Suppressor macrophage treated with lipopolysaccharide for 4 hours (primary cell): Measurements from ENCODE around the gene CHMP2A.
A peak's percentile ranks its signal among the peaks of the same experiment; 100 is the strongest.
"Not testable (repeated sequence)": the region's sequence is repeated elsewhere in the genome, so short reads cannot be mapped to it uniquely, and the experiment has no call there.

Experiments
- DNase-seq: peaks from one replicate; pipeline ENCODE4 v3.0.0-alpha.2; 2020

Gene CHMP2A

DNA sequence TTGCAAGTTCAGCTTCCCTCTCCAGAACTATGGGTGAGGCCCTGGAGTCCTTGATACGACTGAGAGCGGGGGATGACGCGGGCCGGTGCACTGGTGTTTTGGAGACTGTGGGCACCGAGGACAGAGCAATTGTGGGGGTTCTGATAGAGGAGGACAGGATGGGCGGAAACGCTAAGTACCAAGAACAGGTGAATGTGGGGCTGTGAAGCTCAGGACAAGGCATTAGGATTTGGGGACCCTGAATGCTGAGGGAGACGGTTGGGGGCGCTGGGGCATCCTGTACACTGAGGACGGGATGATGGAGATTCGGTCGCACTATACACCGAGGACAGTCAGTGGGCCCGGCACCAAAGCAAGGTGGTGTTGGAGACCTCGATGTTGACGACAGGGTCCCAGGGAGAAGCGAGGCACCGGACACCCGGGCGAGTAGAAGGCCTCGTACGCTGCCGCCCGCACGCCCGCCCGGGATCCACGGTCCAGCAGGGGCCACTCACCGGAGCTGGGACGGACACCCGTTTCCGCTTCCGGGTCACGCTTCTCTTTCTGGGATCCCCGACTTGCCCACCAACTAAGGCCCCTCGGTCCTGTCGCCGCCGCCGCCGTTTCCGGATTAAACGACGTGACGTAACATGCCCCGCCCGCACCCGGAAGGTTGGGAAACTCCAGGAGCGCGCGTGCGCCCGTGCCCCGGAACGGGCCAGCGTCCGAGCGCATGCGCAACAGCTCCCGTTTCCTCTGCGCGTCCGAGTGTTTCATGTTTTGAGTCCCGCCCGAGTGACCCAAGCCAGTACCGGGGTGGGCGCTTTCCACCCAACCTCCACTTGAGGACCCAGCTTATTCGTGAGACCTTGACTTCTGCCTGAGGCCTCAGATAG is at the start of gene CHMP2A:
TSS of gene CHMP2A (minus strand) at position 612 of the 875 bp plus-strand sequence. CDS start 893 bp downstream, outside the sequence.
- DNase-seq: peak; percentile 99

DNA sequence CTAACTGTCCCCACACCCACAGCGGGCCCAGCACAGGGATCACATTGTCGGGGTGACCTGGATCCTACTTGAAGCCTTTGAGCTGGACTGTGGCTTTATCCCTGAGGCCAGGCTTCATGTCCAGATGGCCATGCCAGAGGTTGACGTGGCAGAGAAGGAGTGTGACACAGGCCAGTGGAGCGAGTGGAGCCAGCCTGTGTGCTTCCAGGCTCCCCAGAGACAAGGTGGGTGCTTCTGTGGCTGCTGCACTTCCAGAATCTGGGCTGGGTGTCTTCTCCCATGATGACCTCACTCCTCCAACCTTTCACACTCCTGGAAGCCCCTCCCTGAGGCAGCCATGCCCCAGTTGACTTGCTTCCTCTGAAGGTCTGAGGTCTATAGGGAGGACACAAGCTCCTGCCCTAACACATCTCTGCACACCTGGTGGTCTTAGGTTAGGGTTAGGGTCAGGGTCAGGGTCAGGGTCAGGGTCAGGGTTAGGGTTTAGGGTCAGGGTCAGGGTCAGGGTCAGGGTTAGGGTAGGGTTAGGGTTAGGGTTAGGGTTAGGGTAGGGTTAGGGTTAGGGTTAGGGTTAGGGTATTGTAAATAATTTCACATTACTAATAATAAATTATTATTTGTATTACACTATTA is 31.3 kb upstream of the CHMP2A start:
- DNase-seq: no peak

GRCh38 chr19:58585442-58586132 is 30.7 kb upstream of the CHMP2A start:
- DNase-seq: no peak

DNA sequence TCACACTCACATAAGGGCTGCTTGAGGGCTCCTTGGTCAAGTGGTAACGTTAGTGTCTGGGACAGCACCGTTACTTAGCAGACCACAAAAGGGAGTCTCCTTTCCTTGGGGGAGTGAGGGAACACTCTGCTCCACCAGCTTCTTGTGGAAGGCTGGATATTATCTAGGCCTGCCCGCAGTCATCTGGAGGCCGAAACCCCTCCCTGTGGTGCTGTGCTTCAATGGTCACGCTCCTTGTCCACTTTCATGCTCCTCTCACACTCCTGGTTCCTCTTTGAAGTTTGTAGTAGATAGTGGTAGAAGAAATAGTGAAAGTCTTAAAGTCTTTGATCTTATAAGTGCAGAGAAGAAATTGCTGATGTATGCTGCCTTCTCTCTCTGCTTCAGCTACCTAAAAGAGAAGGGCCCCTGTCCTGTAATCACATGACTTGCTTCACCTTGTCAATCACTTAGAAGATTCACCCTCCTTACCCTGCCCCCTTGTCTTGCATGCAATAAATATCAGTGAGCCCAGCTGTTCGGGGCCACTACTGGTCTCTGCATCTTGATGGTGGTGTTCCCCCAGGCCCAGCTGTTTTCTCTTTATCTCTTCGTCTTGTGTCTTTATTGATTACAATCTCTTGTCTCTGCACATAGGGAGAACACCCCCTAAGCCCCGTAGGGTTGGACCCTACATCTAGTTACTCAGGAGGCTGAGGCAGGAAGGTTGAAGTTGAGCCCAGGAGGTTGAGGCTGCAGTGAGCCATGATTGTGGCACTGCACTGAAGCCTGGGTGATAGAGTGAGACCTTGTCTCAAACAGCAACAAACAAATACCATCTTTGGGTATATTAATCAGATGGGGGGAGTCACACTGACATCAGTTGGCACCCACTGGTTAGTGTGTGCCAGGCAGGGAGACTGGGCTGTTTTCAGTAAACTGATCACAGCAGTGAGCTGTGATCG is 29.9 kb upstream of the CHMP2A start:
- DNase-seq: no peak

- DNase-seq: no peak
Measured at GRCh38 chr19:58582985-58583384, 28.1 kb upstream of the CHMP2A start.

GRCh38 chr19:58581227-58582141 is 26.6 kb upstream of the CHMP2A start:
- peak; percentile 94 for DNase-seq

DNA sequence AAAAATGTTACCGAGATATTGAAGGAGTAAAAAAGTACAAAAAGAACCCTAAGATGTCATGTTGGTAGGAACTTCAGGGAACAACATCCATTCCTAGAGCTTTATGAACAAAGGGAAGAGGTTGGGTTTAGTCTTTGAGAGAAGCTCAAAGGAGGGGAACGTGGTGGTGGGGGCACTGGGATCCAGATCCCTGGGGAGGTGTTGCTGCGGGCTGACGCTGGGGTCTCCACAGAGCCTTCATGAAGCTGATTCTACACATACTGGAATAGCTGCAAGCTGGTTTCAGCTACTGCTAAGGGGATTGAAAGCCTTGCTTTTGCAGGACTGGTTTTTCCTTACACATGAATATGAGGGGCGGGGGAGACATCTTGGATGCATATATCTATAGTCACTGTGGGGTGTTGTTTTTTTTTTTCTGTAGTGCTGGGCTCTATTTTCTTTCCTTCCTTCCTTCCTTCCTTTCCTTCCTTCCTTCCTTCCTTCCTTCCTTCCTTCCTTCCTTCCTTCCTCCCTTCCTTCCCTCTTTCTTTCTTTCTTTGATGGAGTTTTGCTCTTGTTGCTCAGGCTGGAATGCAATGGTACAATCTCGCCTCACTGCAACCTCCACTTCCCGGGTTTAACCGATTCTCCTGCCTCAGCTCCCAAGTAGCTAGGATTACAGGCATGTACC is 24.7 kb upstream of the CHMP2A start:
- no peak for DNase-seq

- no peak for DNase-seq
Measured at GRCh38 chr19:58578012-58578925, 23.4 kb upstream of the CHMP2A start.

GRCh38 chr19:58577581-58577980 is 22.7 kb upstream of the CHMP2A start:
- not testable (repeated sequence) for DNase-seq

GRCh38 chr19:58575183-58576041 is 20.5 kb upstream of the CHMP2A start:
- DNase-seq: peak; percentile 94

DNA sequence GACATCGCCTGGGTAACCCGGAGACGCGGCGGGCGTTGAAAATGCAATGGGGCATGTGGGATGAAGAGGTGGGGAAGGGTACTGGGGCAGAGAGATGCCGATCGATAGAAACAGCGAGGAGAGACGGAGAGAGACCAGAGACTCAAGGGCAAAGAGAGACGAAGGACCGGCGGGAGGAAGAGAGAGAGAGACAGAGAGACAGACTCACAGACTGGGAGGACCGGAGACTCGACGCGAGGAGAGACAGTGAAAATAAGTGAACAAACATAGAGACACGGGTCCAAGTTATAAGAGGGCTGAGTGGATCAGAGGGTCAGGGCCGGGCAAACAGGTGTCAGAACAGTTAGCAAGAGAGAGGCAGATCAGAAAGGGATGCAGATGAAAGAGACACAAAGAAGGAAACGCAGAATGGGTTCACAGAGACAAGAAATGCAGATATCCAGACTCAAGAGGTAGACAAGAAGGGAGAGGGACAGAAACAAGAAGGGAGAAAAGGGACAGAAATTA is 18.8 kb upstream of the CHMP2A start:
- no peak for DNase-seq

DNA sequence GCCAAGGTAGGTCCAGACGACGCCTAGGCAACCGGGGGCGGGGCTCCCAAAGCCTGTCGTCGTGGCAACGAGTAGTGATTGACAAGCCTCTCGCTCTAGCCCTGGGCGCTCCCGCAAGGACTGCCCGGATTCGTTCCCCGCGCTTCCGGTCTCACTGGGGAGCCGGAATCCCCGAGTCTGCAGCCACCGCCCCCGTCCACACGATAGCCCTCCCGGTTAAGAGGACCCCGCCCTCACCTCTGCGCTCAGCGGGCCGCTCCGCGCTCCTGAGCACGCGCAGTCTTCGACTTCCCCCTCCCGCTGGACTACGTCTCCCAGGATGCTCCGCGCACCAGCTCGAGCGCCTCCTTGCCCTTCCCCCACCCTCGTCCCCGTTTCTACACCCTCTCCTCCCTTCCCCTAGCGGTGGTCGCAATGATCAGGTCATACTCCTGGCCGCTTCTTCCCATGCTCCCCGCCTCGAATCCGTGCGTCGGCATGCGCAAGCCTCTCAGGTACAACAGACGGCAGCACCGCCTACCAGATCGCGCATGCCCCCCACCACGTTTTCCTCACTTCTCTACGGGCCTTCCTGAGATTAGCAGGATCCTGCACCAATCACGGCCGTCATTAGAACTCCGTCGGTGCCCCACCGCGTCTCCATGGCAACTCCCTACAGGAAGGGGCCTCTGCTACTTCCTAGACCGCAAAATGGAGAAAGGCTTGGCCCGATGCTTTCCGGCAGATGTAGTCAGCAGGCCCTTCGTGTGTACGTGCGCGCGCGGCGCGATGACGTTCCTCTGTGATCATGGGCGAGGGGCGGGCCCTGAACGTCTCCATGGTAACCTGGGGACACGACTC is 18.1 kb upstream of the CHMP2A start, which contains the start of gene MZF1:
TSS of gene MZF1 (minus strand) at position 518 of the 840 bp plus-strand sequence. CDS start 1,946 bp downstream, outside the sequence.
- peak; percentile 100 for DNase-seq

DNA sequence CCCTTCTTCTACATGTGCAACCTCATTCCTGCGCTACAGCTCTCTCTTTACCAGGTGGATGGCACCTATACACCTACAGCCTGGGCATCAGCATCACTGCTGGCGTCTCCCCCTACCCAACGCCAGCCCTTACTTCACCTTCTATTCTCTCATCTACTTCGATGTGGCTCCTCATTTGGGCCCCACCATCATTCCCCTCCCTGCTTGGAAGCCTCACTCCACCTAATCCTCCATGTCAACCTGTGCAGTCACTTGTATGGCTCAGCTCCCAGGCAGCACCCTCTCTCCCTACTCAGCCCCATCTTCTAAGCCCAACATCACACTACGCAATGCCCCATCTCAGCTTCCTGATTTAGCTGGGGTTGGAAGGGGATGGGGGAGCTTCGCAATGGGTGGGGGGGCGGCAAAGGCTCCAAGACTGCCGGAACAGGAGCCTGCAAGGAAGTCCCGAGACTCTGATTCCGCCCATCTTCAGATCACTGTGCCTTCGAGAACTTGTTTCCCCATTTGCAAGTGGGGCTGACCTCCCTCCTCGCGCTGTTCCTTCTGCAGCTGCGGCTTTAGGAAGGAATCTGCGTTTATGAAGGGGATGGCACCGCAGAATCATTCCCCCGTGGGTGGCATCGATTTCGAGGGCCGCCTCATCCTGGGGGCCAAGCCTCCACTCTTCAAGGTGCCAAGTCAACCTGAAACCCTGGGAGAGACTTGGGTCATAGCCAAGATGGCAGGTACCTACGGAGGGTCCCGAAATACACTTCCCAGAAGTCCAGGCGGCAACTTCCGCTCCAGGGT is 17.3 kb upstream of the CHMP2A start:
- DNase-seq: peak; percentile 22

GRCh38 chr19:58571575-58571947 is 16.7 kb upstream of the CHMP2A start:
- no peak for DNase-seq

- DNase-seq: no peak
Measured at GRCh38 chr19:58570770-58571574, 16.1 kb upstream of the CHMP2A start.
